C4-2B (cell line): Measurements from ENCODE around the gene HPCAL1.

Experiments
- ZFX ChIP-seq: fragments of 450-650 bp; IDR thresholded peaks from 2 replicates; pipeline ENCODE4 v1.6.1; 2017
- TF ChIP-seq, protein P1 (sequence below): fragments of 450-650 bp; conservative IDR thresholded peaks from 2 replicates; pipeline ENCODE4 v1.5.1; 2017; ENCODE audit warnings: mild to moderate bottlenecking

- TF ChIP-seq, protein P1, sequence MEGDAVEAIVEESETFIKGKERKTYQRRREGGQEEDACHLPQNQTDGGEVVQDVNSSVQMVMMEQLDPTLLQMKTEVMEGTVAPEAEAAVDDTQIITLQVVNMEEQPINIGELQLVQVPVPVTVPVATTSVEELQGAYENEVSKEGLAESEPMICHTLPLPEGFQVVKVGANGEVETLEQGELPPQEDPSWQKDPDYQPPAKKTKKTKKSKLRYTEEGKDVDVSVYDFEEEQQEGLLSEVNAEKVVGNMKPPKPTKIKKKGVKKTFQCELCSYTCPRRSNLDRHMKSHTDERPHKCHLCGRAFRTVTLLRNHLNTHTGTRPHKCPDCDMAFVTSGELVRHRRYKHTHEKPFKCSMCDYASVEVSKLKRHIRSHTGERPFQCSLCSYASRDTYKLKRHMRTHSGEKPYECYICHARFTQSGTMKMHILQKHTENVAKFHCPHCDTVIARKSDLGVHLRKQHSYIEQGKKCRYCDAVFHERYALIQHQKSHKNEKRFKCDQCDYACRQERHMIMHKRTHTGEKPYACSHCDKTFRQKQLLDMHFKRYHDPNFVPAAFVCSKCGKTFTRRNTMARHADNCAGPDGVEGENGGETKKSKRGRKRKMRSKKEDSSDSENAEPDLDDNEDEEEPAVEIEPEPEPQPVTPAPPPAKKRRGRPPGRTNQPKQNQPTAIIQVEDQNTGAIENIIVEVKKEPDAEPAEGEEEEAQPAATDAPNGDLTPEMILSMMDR = no peak
- no peak for TF ChIP-seq ZFX
These were observed 117.0 kb downstream of the HPCAL1 start for GRCh38 chr2:10419553-10420257.
